Stimulated activated CD8-positive, alpha-beta memory T cell treated with anti-CD3 and anti-CD28 coated beads, Interleukin-15, amount 100 ng/mL, for 48 hours (primary cell): ENCODE results near the gene MYO18B.
A peak's percentile ranks its signal among the peaks of the same experiment; 100 is the strongest.

ENCODE experiments used
- DNase-seq, 2 donors: peaks; one replicate each; pipeline ENCODE4 v3.0.0-alpha.2; 2020; ENCODE audit warnings: low read depth in 2 of 2

Gene MYO18B

GRCh38 chr22:25714070-25714469 lies 27.9 kb upstream of the MYO18B start:
- DNase-seq, result no peak

GRCh38 chr22:25714739-25715138 lies 27.2 kb upstream of the MYO18B start:
- DNase-seq, result no peak

- DNase-seq, result no peak
These were observed 25.4 kb upstream of the MYO18B start for GRCh38 chr22:25716637-25717036.

- DNase-seq, result no peak
These were observed 23.7 kb upstream of the MYO18B start for GRCh38 chr22:25718135-25718840.

- no peak for DNase-seq
These were observed 19.8 kb upstream of the MYO18B start for GRCh38 chr22:25722223-25722622.

GRCh38 chr22:25722626-25723025 lies 19.4 kb upstream of the MYO18B start:
- DNase-seq, result no peak

- no peak for DNase-seq
These were observed 15.7 kb upstream of the MYO18B start for GRCh38 chr22:25726241-25726640.

- no peak for DNase-seq
These were observed 13.9 kb upstream of the MYO18B start for GRCh38 chr22:25728071-25728470.

- DNase-seq, result no peak
These were observed 12.7 kb upstream of the MYO18B start for GRCh38 chr22:25729016-25729995.

- no peak for DNase-seq
These were observed 6.3 kb upstream of the MYO18B start for GRCh38 chr22:25735650-25736049.

GRCh38 chr22:25736378-25737011 lies 5.5 kb upstream of the MYO18B start:
- peak; percentile 36 to 56 for DNase-seq

GRCh38 chr22:25739659-25740344 lies 2.2 kb upstream of the MYO18B start:
- DNase-seq, result no peak

GRCh38 chr22:25742918-25743708 lies 1.1 kb downstream of the MYO18B start:
- DNase-seq, result no peak

GRCh38 chr22:25744694-25745093 lies 2.7 kb downstream of the MYO18B start:
- no peak for DNase-seq

- no peak for DNase-seq
These were observed 3.5 kb downstream of the MYO18B start for GRCh38 chr22:25745341-25746011.

GRCh38 chr22:25746012-25746373 lies 4.0 kb downstream of the MYO18B start:
- no peak for DNase-seq

GRCh38 chr22:25747245-25747944 lies 5.4 kb downstream of the MYO18B start:
- DNase-seq, result no peak

GRCh38 chr22:25748140-25748539 lies 6.2 kb downstream of the MYO18B start:
- no peak for DNase-seq

- no peak for DNase-seq
These were observed 6.7 kb downstream of the MYO18B start for GRCh38 chr22:25748704-25749103.
